ENCODE data around the gene MYLK4. TPM values are rescaled to one million over a fixed set of nuclear protein-coding genes. Genes with fewer than 3 reads are reported as not detected.

The MYLK4 gene
- total RNA-seq, 1 donor from 2014 or later: 0.23 TPM

DNA sequence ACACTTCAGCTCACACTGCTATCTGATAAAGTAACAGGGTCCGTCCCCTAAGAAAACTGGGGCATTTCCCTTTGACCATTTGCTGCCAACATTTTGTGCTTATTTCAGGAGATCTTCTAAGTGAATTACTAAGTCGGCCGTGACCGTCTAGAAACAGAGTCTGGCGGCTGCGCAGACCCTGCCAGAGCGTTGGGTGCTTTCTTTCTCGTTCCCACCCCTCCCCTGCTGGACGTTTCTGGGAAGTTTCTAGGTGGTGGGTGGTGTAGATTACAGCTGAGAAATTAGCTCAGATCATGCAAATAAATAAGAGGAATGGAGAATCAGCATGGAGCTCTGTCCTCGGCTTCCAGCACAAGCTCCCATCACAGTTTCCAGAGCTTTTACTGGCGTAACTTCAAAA lies 128.1 kb downstream of the MYLK4 start:
- Mint-ChIP-seq H3K4me1 (ENCODE audit: low read depth, unreplicated experiment) (peaks cover 3% of the 10 kb centered on the region), H3K4me3 (ENCODE audit: unreplicated experiment) (no peak overlapping the region), H3K9me3 (ENCODE audit: unreplicated experiment) (no peaks in the 10 kb centered on the region), H3K27me3 (ENCODE audit: low read depth, unreplicated experiment) (peaks cover 22% of the 10 kb centered on the region), H3K27ac (ENCODE audit: unreplicated experiment) (no peak overlapping the region), H3K36me3 (ENCODE audit: low read depth, unreplicated experiment) (no peaks in the 10 kb centered on the region)
- TF ChIP-seq EZH2 (IDR thresholded peaks at IDR 0.05; ENCODE audit: insufficient read depth, low read length): no peak
- TF ChIP-seq, protein P1, sequence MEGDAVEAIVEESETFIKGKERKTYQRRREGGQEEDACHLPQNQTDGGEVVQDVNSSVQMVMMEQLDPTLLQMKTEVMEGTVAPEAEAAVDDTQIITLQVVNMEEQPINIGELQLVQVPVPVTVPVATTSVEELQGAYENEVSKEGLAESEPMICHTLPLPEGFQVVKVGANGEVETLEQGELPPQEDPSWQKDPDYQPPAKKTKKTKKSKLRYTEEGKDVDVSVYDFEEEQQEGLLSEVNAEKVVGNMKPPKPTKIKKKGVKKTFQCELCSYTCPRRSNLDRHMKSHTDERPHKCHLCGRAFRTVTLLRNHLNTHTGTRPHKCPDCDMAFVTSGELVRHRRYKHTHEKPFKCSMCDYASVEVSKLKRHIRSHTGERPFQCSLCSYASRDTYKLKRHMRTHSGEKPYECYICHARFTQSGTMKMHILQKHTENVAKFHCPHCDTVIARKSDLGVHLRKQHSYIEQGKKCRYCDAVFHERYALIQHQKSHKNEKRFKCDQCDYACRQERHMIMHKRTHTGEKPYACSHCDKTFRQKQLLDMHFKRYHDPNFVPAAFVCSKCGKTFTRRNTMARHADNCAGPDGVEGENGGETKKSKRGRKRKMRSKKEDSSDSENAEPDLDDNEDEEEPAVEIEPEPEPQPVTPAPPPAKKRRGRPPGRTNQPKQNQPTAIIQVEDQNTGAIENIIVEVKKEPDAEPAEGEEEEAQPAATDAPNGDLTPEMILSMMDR (IDR thresholded peaks at IDR 0.05; ENCODE audit: insufficient read depth, low read depth, low read length): no peak
- Histone ChIP-seq H2AFZ (ENCODE audit: low read depth, low read length) (no peak overlapping the region), H3K4me3 (ENCODE audit: insufficient read depth, low read depth, low read length) (no peak overlapping the region), H3K4me2 (ENCODE audit: low read length) (no peak overlapping the region), H3K79me2 (ENCODE audit: insufficient read depth, low read length) (no peaks in the 10 kb centered on the region), H3K9ac (ENCODE audit: low read length) (no peak overlapping the region), H3K27me3 (ENCODE audit: insufficient read depth, low read length) (peaks cover 23% of the 10 kb centered on the region), H3K36me3 (ENCODE audit: insufficient read depth, low read length) (no peaks in the 10 kb centered on the region), H3K9me3 (ENCODE audit: insufficient read depth, low read depth, low read length) (no peaks in the 10 kb centered on the region), H3K4me1 (ENCODE audit: insufficient read depth, low read length) (no peaks in the 10 kb centered on the region), H4K20me1 (ENCODE audit: insufficient read depth, low read length) (no peaks in the 10 kb centered on the region), H3K27ac (ENCODE audit: low read depth, low read length) (no peak overlapping the region)
- FAIRE-seq: no peak
- no peak for DNase-seq (ENCODE audit: low read depth)

DNA sequence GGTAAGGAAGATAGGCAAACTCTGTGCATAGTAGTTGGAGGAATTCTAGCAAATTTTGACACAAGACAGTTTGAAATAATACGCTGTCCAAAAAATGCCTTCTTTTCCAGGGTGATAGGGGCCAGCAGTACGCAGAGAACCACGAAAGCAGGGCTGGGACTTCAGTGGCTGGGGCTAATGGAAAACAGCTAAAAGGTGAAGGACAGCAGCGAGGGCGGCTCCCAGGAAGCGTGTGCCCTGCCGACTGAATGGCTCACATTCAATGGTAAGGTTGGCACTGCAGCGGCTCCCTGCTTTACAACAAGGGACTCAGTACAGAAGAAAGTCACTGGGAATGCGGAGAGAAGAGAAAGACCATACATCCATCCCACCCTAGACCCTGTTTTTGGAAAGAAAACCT lies 131.1 kb downstream of the MYLK4 start:
- H3K4me1 Mint-ChIP-seq (ENCODE audit: low read depth, unreplicated experiment): no peaks in the 10 kb centered on the region

DNA sequence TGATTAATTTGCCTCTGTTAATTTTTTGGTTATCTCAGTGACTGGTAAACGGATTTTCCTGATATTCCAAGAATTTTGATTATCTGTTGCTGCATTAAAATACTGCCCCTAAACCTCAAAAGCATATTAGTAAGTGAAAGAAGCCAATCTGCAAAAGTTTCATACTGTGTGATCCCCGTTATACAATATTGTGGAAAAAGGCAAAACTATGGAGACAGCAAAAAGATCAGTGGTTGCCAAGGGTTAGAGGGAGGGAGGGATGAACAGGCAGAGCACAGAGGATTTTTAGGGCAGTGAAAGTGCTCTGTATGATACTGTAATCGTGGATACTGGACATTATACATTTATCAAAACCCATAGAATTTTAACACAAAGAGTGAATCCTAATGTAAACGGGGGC lies 133.0 kb downstream of the MYLK4 start:
- H2AFZ ChIP-seq (ENCODE audit: low read depth, low read length): no peak overlapping the region
- peaks cover 2% of the 10 kb centered on the region for H3K36me3 Mint-ChIP-seq (ENCODE audit: low read depth, unreplicated experiment)
- H3K4me2 ChIP-seq (ENCODE audit: low read length): no peak overlapping the region
- no peaks in the 10 kb centered on the region for H3K4me1 ChIP-seq (ENCODE audit: insufficient read depth, low read length)
- FAIRE-seq: no peak
- H3K27ac ChIP-seq (ENCODE audit: low read depth, low read length): no peak overlapping the region
- peaks cover 21% of the 10 kb centered on the region for H3K27me3 Mint-ChIP-seq (ENCODE audit: low read depth, unreplicated experiment)
- H3K27ac Mint-ChIP-seq (ENCODE audit: unreplicated experiment): no peak overlapping the region
- H3K4me3 ChIP-seq (ENCODE audit: insufficient read depth, low read depth, low read length): no peak overlapping the region
- no peaks in the 10 kb centered on the region for H3K36me3 ChIP-seq (ENCODE audit: insufficient read depth, low read length)
- H3K9ac ChIP-seq (ENCODE audit: low read length): no peak overlapping the region
- H3K4me3 Mint-ChIP-seq (ENCODE audit: unreplicated experiment): no peak overlapping the region
- no peak for DNase-seq (ENCODE audit: low read depth)
- H3K4me1 Mint-ChIP-seq (ENCODE audit: low read depth, unreplicated experiment): no peaks in the 10 kb centered on the region
- no peaks in the 10 kb centered on the region for H3K79me2 ChIP-seq (ENCODE audit: insufficient read depth, low read length)
- H4K20me1 ChIP-seq (ENCODE audit: insufficient read depth, low read length): no peaks in the 10 kb centered on the region
- peaks cover 22% of the 10 kb centered on the region for H3K27me3 ChIP-seq (ENCODE audit: insufficient read depth, low read length)
- H3K9me3 Mint-ChIP-seq (ENCODE audit: unreplicated experiment): no peaks in the 10 kb centered on the region
- no peaks in the 10 kb centered on the region for H3K9me3 ChIP-seq (ENCODE audit: insufficient read depth, low read depth, low read length)
- TF ChIP-seq, protein P1 (IDR thresholded peaks at IDR 0.05; ENCODE audit: insufficient read depth, low read depth, low read length): no peak
- TF ChIP-seq EZH2 (IDR thresholded peaks at IDR 0.05; ENCODE audit: insufficient read depth, low read length): no peak

More for the DNA sequence above, 131.1 kb downstream of the MYLK4 start:
- Histone ChIP-seq H3K27ac (ENCODE audit: low read depth, low read length) (no peak overlapping the region), H4K20me1 (ENCODE audit: insufficient read depth, low read length) (no peaks in the 10 kb centered on the region), H3K79me2 (ENCODE audit: insufficient read depth, low read length) (no peaks in the 10 kb centered on the region), H3K4me2 (ENCODE audit: low read length) (no peak overlapping the region), H3K9ac (ENCODE audit: low read length) (no peak overlapping the region), H3K4me3 (ENCODE audit: insufficient read depth, low read depth, low read length) (no peak overlapping the region), H3K4me1 (ENCODE audit: insufficient read depth, low read length) (no peaks in the 10 kb centered on the region), H2AFZ (ENCODE audit: low read depth, low read length) (no peak overlapping the region), H3K9me3 (ENCODE audit: insufficient read depth, low read depth, low read length) (no peaks in the 10 kb centered on the region), H3K27me3 (ENCODE audit: insufficient read depth, low read length) (peaks cover 24% of the 10 kb centered on the region), H3K36me3 (ENCODE audit: insufficient read depth, low read length) (no peaks in the 10 kb centered on the region)
- Mint-ChIP-seq H3K4me3 (ENCODE audit: unreplicated experiment) (no peak overlapping the region), H3K27ac (ENCODE audit: unreplicated experiment) (no peak overlapping the region), H3K27me3 (ENCODE audit: low read depth, unreplicated experiment) (peaks cover 22% of the 10 kb centered on the region), H3K9me3 (ENCODE audit: unreplicated experiment) (no peaks in the 10 kb centered on the region), H3K36me3 (ENCODE audit: low read depth, unreplicated experiment) (peaks cover 2% of the 10 kb centered on the region)
- FAIRE-seq (no peak), DNase-seq (ENCODE audit: low read depth) (no peak)
- TF ChIP-seq, protein P1 (IDR thresholded peaks at IDR 0.05; ENCODE audit: insufficient read depth, low read depth, low read length): no peak
- TF ChIP-seq EZH2 (IDR thresholded peaks at IDR 0.05; ENCODE audit: insufficient read depth, low read length): no peak

Data from astrocyte (in vitro differentiated cells and primary cell).